Progenitor cell of endocrine pancreas (in vitro differentiated cells): ENCODE measurements around the gene ICOSLG. TPM values are rescaled to one million over a fixed set of nuclear protein-coding genes. Genes with fewer than 3 reads are reported as not detected.
A peak's percentile ranks its signal among the peaks of the same experiment; 100 is the strongest.
"Not testable (repeated sequence)": the region's sequence is repeated elsewhere in the genome, so short reads cannot be mapped to it uniquely, and the experiment has no call there.

Experiments
- DNase-seq: peaks from one replicate; pipeline ENCODE4 v3.0.0; 2021; ENCODE audit warnings: low spot score; ENCODE audit not compliant: unreplicated experiment
- H3K27ac Mint-ChIP-seq: 2 replicates; pipeline ENCODE4 v1.8.0; 2021; ENCODE audit warnings: mild to moderate bottlenecking, moderate library complexity, mixed read lengths
- H3K27me3 Mint-ChIP-seq: 2 replicates; pipeline ENCODE4 v1.8.0; 2021; ENCODE audit warnings: mixed read lengths
- H3K36me3 Mint-ChIP-seq: 2 replicates; pipeline ENCODE4 v1.8.0; 2022; ENCODE audit warnings: mixed read lengths; ENCODE audit not compliant: insufficient read depth
- H3K4me1 Mint-ChIP-seq: 2 replicates; pipeline ENCODE4 v1.8.0; 2021; ENCODE audit warnings: low read depth, mixed read lengths
- H3K4me3 Mint-ChIP-seq: 2 replicates; pipeline ENCODE4 v1.8.0; 2021; ENCODE audit warnings: low read depth, mild to moderate bottlenecking, moderate library complexity, mixed read lengths
- H3K9me3 Mint-ChIP-seq: 2 replicates; pipeline ENCODE4 v1.8.0; 2021; ENCODE audit warnings: low read depth, mixed read lengths
- CTCF ChIP-seq: fragments of 200-600 bp; sonication (generic); IDR thresholded peaks from one replicate; pipeline ENCODE4 v1.5.0; 2021; ENCODE audit warnings: antibody characterized with exemption, mild to moderate bottlenecking; ENCODE audit not compliant: unreplicated experiment
- total RNA-seq: library from RNA; stranded (reverse); gene quantifications from 2 replicates; pipeline ENCODE4 v1.2.1, GENCODE V29; 2021

Gene ICOSLG
- total RNA-seq, 1 donor from 2014 or later: 0.91 TPM

GRCh38 chr21:44199448-44199847 is 41.3 kb downstream of the ICOSLG start:
- DNase-seq: no peak
- no peaks in the 10 kb centered on the region for H3K36me3 Mint-ChIP-seq

GRCh38 chr21:44197156-44197516 is 43.6 kb downstream of the ICOSLG start:
- H3K27me3 Mint-ChIP-seq, H3K36me3 Mint-ChIP-seq, H3K4me1 Mint-ChIP-seq: not testable (repeated sequence)

More at GRCh38 chr21:44199448-44199847, 41.3 kb downstream of the ICOSLG start:
- Mint-ChIP-seq H3K9me3 (no peaks in the 10 kb centered on the region), H3K27me3 (peaks cover 3% of the 10 kb centered on the region), H3K4me3 (no peak overlapping the region), H3K27ac (peak overlapping the region; percentile 64), H3K4me1 (no peaks in the 10 kb centered on the region)
- TF ChIP-seq CTCF: no peak

DNA sequence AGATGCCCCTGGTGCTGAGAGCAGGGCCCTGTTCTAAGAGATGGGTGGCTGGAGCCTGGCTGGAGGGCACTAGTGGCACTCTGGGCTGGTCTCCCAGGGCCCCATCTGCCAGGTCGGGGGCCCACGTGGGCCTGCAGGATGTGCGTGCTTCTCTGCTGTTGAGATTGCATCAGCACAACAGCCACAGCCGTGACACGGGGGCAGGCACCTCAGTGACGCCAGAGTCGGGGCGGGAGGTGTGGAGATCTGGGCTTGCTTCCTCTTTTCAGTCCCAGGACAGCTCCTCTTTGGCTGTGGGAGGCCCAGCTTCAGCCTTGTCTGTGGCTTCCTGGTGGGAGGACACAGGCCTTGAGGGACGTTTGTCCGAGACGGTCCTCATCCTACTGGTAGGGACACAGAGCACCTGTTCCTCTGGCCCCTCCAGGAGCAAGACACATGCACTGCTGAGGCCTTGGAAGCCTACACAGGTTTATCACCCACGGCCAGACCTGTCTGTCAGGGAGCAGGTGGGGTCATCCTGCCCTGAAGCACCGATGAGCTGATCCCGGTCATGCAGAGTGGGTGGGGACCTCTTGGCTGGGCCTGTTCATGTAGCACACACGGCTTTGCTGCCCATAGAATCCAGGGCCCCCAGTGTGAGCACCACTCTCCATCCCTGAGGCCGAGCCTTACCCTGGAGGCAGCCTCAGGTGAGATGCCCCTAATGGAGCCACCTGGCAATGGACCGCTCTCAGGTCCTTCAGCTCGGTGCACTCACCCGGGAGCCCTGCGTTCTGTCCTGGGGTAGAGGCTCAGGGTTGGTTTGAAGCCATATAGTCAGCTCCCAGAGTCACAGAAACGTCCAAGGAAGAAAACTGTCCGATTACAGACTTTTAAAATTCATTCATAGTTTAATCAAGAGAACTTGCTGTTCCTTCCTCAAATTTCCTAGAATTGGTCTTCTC is 44.3 kb downstream of the ICOSLG start:
- not testable (repeated sequence) for H3K36me3 Mint-ChIP-seq, H3K27ac Mint-ChIP-seq, H3K4me1 Mint-ChIP-seq, DNase-seq, H3K27me3 Mint-ChIP-seq, H3K4me3 Mint-ChIP-seq, H3K9me3 Mint-ChIP-seq

More at GRCh38 chr21:44197156-44197516, 43.6 kb downstream of the ICOSLG start:
- H3K4me3 Mint-ChIP-seq, DNase-seq, H3K9me3 Mint-ChIP-seq, H3K27ac Mint-ChIP-seq: not testable (repeated sequence)

GRCh38 chr21:44194888-44195287 is 45.9 kb downstream of the ICOSLG start:
- H3K27me3 Mint-ChIP-seq, H3K9me3 Mint-ChIP-seq, H3K4me1 Mint-ChIP-seq, DNase-seq, H3K36me3 Mint-ChIP-seq, H3K4me3 Mint-ChIP-seq, H3K27ac Mint-ChIP-seq: not testable (repeated sequence)

DNA sequence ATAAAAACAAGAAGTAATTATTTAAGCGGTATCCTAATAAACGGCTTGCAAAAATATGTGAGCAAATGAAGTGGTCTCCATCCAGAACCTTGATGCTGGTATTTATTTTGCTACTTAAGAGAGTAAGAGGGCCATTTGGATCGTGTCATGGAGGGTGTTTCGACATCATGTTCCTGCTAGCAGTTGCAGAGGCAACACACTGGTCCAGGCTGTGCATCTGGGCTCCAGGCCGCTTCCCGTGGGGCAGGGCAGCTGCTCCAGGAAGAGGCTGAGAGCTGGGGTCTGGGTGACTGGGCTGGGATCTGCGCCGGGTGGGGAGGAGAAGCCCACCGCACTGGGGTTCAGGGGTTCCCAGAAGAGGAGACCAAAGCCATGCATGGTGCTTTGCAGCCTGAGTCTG is 46.3 kb downstream of the ICOSLG start:
- not testable (repeated sequence) for DNase-seq, H3K4me3 Mint-ChIP-seq, H3K27ac Mint-ChIP-seq, H3K4me1 Mint-ChIP-seq, H3K36me3 Mint-ChIP-seq, H3K9me3 Mint-ChIP-seq, H3K27me3 Mint-ChIP-seq

GRCh38 chr21:44193108-44193507 is 47.6 kb downstream of the ICOSLG start:
- H3K27me3 Mint-ChIP-seq, H3K9me3 Mint-ChIP-seq, DNase-seq, H3K36me3 Mint-ChIP-seq, H3K4me1 Mint-ChIP-seq, H3K4me3 Mint-ChIP-seq, H3K27ac Mint-ChIP-seq: not testable (repeated sequence)

DNA sequence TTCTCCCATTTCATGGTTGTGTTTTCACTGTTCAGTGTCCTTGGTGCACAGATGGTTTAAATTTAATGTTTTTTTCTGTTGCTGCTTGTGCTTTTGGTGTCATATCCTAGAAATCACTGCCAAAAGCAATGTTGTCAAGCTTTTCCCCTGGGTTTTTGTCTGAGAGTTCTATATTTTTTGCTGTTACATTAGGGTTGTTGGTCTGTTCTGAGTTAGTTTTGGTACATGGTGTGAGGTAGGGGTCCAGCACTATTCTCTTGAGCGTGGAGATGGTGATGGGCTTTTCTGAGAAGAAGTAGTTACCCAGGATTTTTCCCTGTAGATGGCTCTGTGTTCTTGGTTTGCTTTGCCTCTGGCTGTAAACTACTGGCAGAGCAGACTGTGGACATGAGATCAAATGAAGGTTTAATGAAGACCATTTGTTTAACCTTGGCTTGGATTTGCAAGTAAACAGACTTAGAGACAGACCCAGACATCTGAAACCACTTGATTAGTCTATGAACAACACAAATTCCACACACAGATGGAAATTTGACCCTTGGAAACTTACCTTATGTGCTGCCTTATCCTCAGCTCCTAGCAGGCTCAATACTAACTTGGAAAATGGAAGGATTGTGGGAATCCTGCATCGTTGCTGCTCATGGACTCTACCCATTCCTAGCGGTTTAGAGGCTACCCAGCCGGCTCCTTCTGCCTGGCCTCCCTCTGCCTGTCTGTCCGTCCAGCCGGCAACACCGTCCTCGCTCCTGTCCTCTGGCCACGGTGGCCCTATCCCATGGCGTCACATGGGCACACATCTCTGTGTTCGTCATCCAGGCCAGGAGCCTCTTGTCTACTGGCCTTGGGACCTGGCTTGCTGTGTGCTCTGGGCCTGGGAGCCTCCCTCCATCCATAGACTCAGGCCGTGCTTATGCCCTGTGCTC is 50.1 kb downstream of the ICOSLG start:
- H3K36me3 Mint-ChIP-seq, H3K27ac Mint-ChIP-seq, H3K27me3 Mint-ChIP-seq, H3K4me1 Mint-ChIP-seq, DNase-seq, H3K4me3 Mint-ChIP-seq, H3K9me3 Mint-ChIP-seq: not testable (repeated sequence)

- not testable (repeated sequence) for H3K36me3 Mint-ChIP-seq, DNase-seq, H3K4me1 Mint-ChIP-seq, H3K27ac Mint-ChIP-seq, H3K9me3 Mint-ChIP-seq, H3K27me3 Mint-ChIP-seq, H3K4me3 Mint-ChIP-seq
Observed at GRCh38 chr21:44184862-44185261, 55.9 kb downstream of the ICOSLG start.

DNA sequence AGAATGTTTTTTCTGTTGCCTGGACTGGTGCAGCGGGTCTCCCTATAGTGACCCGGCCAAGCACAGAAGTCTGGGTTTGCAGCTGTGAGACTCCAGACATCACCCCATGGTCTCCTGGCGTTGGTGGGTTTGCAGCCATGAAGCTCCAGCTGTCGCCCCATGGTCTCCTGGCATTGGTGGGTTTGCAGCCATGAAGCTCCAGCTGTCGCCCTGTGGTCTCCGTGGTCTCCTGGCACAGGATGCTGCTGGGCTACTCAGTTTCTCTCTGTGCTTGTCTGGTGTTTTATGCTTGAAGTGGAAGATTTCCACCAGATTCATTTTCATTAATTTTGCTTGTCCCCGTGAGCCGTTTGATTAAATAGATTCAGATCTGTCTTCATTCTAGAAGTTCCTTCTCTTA is 58.5 kb downstream of the ICOSLG start:
- not testable (repeated sequence) for H3K27me3 Mint-ChIP-seq, H3K4me3 Mint-ChIP-seq, H3K36me3 Mint-ChIP-seq, H3K4me1 Mint-ChIP-seq, H3K27ac Mint-ChIP-seq, DNase-seq, H3K9me3 Mint-ChIP-seq

GRCh38 chr21:44181506-44181905 is 59.2 kb downstream of the ICOSLG start:
- DNase-seq, H3K36me3 Mint-ChIP-seq, H3K27me3 Mint-ChIP-seq, H3K9me3 Mint-ChIP-seq, H3K27ac Mint-ChIP-seq, H3K4me1 Mint-ChIP-seq, H3K4me3 Mint-ChIP-seq: not testable (repeated sequence)

DNA sequence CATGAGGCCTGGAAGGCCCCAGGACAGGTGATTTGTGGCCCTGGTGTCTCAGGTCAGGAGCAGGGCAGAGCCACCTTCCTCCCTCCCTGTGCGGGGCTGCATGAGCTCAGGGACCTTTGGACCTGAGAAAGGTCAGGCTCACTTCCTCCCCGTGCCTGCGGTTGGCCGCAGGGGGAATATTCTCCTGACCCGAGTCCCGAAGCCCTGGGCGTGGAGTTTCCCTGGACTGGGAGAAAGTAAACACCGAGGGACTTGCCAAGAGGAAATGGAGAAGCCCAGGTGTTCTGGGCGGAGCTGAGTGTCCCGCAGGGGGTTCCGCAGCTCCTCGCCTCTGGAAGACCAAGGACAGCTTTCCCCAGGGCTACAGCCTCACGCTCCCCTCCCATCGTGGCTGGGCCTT is 64.6 kb downstream of the ICOSLG start:
- DNase-seq, H3K4me1 Mint-ChIP-seq, H3K36me3 Mint-ChIP-seq, H3K27me3 Mint-ChIP-seq, H3K4me3 Mint-ChIP-seq, H3K9me3 Mint-ChIP-seq, H3K27ac Mint-ChIP-seq: not testable (repeated sequence)

DNA sequence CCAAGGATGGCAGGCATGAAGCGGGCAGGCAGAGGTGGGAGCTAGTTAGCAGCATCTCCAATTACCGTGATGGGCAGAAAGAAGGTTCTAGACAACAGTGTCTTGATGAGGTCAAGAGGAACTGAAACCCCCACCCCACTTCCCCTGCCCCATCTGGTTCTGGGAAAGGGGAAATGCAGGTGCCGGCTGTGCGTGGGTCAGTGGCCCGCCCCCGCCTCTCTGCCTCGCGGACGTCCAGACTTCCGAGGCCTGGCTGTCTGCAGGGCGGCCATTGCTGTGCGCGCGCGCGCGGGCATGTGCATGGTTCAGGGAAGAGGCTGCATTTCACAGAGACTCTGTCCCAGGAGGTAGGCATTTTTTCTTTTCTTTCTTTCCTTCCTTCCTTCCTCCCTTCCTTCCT is 65.6 kb downstream of the ICOSLG start:
- not testable (repeated sequence) for H3K4me3 Mint-ChIP-seq, H3K9me3 Mint-ChIP-seq, H3K27ac Mint-ChIP-seq, DNase-seq, H3K36me3 Mint-ChIP-seq, H3K4me1 Mint-ChIP-seq, H3K27me3 Mint-ChIP-seq
